GM13977 (cell line): ENCODE results near the gene CSE1L.

Experiments
- DNase-seq: peaks from one replicate; pipeline ENCODE4 v3.0.0; 2012; ENCODE audit warnings: low spot score
- CTCF ChIP-seq: IDR thresholded peaks from 2 replicates; pipeline ENCODE4 v1.5.1; 2012; ENCODE audit warnings: mild to moderate bottlenecking, control low read depth; ENCODE audit not compliant: insufficient read depth; ENCODE audit errors: extremely low read depth, missing control alignments
- in situ Hi-C: fragments of 300-500 bp; cut with MboI; formaldehyde crosslinking; loops from one replicate; pipeline ENCODE4 v1.12.0; 2022; ENCODE audit warnings: low sequenced_read_pairs, low pct_unique_long_range_greater_than_20kb, mixed read lengths, inconsistent platforms; ENCODE audit not compliant: unreplicated experiment

Gene CSE1L

GRCh38 chr20:49112596-49113274 is 66.6 kb downstream of the CSE1L start:
- in situ Hi-C loops: no loop called here
- DNase-seq: no peak
- no peak for TF ChIP-seq CTCF

- no peak for TF ChIP-seq CTCF
- DNase-seq: no peak
- in situ Hi-C loops: no loop called here
These were observed 69.5 kb downstream of the CSE1L start for GRCh38 chr20:49115564-49115963.

- DNase-seq: no peak
- in situ Hi-C loops: no loop called here
- no peak for TF ChIP-seq CTCF
These were observed 72.2 kb downstream of the CSE1L start for GRCh38 chr20:49118307-49118706.

- no peak for TF ChIP-seq CTCF
- in situ Hi-C loops: no loop called here
- DNase-seq: no peak
These were observed 73.9 kb downstream of the CSE1L start for GRCh38 chr20:49119988-49120387.

- TF ChIP-seq CTCF: no peak
- in situ Hi-C loops: no loop called here
- DNase-seq: no peak
These were observed 76.8 kb downstream of the CSE1L start for GRCh38 chr20:49122920-49123319.

GRCh38 chr20:49123982-49124381 is 77.9 kb downstream of the CSE1L start:
- DNase-seq: no peak
- in situ Hi-C loops: no loop called here
- TF ChIP-seq CTCF: no peak
